ENCODE data around the gene PLEKHG7. TPM values are rescaled to one million over a fixed set of nuclear protein-coding genes. Genes with fewer than 3 reads are reported as not detected.

The PLEKHG7 gene
- total and polyA plus RNA-seq, 2 experiments from 2014 or later: not detected

DNA sequence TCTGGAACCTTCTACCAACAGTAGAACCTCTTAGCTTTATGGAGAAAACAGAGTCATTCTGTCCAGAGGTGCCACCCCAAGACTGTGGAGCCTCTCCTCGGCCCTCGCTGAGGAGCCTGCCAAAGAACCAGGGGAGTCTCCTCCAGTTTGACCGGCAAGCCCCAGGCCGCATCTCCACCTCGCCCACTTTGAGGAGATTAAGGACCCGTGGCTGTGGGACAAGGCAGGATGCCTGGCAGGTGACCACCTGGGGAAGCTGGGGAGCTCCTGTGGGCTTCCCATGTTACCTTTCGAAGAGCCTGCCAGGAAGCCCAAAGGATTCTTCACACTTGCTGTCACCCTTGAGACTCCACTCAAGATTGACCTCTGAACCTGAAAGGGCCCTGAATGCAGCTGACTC lies 3.8 kb downstream of the PLEKHG7 start:
- Histone ChIP-seq H2AFZ (no peak overlapping the region), H3K9me2 (ENCODE audit: insufficient read depth) (0 out of 2 replicates have a peak, but pooled peaks cover 3% of the 10 kb centered on the region), H3K4me1 (ENCODE audit: insufficient read depth) (0 out of 2 replicates have a peak, but pooled peaks cover 8% of the 10 kb centered on the region), H3K4me3 (no peak overlapping the region), H3K27me3 (ENCODE audit: insufficient read depth) (no peaks in the 10 kb centered on the region), H3F3A (replicated peaks; ENCODE audit: low read depth) (no peaks in the 10 kb centered on the region), H3K27ac (ENCODE audit: low read depth) (no peak overlapping the region), H3K4me2 (no peak overlapping the region), H3K79me2 (replicated peaks; ENCODE audit: insufficient read depth) (no peaks in the 10 kb centered on the region), H3K36me3 (ENCODE audit: insufficient read depth) (no peaks in the 10 kb centered on the region), H4K20me1 (replicated peaks; ENCODE audit: insufficient read depth) (no peaks in the 10 kb centered on the region)
- TF ChIP-seq JUNB (IDR thresholded peaks at IDR 0.05; ENCODE audit: unreplicated experiment) (no peak), STAT1 (IDR thresholded peaks at IDR 0.05; ENCODE audit: unreplicated experiment) (no peak), CREB1 (CRISPR knock-in tag; IDR thresholded peaks at IDR 0.05; ENCODE audit: low read depth) (no peak), ZNF331 (CRISPR knock-in tag; IDR thresholded peaks at IDR 0.05; ENCODE audit: low read depth) (no peak), EZH2phosphoT487 (IDR thresholded peaks at IDR 0.05; ENCODE audit: unreplicated experiment) (no peak), EZH2 (IDR thresholded peaks at IDR 0.05; ENCODE audit: low read depth, unreplicated experiment) (no peak), ZNF114 (CRISPR knock-in tag; IDR thresholded peaks at IDR 0.05) (no peak)
- TF ChIP-seq, protein P1, sequence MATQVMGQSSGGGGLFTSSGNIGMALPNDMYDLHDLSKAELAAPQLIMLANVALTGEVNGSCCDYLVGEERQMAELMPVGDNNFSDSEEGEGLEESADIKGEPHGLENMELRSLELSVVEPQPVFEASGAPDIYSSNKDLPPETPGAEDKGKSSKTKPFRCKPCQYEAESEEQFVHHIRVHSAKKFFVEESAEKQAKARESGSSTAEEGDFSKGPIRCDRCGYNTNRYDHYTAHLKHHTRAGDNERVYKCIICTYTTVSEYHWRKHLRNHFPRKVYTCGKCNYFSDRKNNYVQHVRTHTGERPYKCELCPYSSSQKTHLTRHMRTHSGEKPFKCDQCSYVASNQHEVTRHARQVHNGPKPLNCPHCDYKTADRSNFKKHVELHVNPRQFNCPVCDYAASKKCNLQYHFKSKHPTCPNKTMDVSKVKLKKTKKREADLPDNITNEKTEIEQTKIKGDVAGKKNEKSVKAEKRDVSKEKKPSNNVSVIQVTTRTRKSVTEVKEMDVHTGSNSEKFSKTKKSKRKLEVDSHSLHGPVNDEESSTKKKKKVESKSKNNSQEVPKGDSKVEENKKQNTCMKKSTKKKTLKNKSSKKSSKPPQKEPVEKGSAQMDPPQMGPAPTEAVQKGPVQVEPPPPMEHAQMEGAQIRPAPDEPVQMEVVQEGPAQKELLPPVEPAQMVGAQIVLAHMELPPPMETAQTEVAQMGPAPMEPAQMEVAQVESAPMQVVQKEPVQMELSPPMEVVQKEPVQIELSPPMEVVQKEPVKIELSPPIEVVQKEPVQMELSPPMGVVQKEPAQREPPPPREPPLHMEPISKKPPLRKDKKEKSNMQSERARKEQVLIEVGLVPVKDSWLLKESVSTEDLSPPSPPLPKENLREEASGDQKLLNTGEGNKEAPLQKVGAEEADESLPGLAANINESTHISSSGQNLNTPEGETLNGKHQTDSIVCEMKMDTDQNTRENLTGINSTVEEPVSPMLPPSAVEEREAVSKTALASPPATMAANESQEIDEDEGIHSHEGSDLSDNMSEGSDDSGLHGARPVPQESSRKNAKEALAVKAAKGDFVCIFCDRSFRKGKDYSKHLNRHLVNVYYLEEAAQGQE (IDR thresholded peaks at IDR 0.05; ENCODE audit: unreplicated experiment): no peak
- TF ChIP-seq, protein P2, sequence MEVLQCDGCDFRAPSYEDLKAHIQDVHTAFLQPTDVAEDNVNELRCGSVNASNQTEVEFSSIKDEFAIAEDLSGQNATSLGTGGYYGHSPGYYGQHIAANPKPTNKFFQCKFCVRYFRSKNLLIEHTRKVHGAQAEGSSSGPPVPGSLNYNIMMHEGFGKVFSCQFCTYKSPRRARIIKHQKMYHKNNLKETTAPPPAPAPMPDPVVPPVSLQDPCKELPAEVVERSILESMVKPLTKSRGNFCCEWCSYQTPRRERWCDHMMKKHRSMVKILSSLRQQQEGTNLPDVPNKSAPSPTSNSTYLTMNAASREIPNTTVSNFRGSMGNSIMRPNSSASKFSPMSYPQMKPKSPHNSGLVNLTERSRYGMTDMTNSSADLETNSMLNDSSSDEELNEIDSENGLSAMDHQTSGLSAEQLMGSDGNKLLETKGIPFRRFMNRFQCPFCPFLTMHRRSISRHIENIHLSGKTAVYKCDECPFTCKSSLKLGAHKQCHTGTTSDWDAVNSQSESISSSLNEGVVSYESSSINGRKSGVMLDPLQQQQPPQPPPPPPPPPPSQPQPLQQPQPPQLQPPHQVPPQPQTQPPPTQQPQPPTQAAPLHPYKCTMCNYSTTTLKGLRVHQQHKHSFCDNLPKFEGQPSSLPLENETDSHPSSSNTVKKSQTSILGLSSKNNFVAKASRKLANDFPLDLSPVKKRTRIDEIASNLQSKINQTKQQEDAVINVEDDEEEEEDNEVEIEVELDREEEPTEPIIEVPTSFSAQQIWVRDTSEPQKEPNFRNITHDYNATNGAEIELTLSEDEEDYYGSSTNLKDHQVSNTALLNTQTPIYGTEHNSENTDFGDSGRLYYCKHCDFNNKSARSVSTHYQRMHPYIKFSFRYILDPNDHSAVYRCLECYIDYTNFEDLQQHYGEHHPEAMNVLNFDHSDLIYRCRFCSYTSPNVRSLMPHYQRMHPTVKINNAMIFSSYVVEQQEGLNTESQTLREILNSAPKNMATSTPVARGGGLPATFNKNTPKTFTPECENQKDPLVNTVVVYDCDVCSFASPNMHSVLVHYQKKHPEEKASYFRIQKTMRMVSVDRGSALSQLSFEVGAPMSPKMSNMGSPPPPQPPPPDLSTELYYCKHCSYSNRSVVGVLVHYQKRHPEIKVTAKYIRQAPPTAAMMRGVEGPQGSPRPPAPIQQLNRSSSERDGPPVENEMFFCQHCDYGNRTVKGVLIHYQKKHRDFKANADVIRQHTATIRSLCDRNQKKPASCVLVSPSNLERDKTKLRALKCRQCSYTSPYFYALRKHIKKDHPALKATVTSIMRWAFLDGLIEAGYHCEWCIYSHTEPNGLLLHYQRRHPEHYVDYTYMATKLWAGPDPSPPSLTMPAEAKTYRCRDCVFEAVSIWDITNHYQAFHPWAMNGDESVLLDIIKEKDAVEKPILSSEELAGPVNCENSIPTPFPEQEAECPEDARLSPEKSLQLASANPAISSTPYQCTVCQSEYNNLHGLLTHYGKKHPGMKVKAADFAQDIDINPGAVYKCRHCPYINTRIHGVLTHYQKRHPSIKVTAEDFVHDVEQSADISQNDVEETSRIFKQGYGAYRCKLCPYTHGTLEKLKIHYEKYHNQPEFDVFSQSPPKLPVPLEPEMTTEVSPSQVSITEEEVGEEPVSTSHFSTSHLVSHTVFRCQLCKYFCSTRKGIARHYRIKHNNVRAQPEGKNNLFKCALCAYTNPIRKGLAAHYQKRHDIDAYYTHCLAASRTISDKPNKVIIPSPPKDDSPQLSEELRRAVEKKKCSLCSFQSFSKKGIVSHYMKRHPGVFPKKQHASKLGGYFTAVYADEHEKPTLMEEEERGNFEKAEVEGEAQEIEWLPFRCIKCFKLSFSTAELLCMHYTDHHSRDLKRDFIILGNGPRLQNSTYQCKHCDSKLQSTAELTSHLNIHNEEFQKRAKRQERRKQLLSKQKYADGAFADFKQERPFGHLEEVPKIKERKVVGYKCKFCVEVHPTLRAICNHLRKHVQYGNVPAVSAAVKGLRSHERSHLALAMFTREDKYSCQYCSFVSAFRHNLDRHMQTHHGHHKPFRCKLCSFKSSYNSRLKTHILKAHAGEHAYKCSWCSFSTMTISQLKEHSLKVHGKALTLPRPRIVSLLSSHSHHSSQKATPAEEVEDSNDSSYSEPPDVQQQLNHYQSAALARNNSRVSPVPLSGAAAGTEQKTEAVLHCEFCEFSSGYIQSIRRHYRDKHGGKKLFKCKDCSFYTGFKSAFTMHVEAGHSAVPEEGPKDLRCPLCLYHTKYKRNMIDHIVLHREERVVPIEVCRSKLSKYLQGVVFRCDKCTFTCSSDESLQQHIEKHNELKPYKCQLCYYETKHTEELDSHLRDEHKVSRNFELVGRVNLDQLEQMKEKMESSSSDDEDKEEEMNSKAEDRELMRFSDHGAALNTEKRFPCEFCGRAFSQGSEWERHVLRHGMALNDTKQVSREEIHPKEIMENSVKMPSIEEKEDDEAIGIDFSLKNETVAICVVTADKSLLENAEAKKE (CRISPR knock-in tag; IDR thresholded peaks at IDR 0.05): no peak
- TF ChIP-seq, protein P3, sequence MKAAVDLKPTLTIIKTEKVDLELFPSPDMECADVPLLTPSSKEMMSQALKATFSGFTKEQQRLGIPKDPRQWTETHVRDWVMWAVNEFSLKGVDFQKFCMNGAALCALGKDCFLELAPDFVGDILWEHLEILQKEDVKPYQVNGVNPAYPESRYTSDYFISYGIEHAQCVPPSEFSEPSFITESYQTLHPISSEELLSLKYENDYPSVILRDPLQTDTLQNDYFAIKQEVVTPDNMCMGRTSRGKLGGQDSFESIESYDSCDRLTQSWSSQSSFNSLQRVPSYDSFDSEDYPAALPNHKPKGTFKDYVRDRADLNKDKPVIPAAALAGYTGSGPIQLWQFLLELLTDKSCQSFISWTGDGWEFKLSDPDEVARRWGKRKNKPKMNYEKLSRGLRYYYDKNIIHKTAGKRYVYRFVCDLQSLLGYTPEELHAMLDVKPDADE (IDR thresholded peaks at IDR 0.05): no peak
- TF ChIP-seq, protein P4, sequence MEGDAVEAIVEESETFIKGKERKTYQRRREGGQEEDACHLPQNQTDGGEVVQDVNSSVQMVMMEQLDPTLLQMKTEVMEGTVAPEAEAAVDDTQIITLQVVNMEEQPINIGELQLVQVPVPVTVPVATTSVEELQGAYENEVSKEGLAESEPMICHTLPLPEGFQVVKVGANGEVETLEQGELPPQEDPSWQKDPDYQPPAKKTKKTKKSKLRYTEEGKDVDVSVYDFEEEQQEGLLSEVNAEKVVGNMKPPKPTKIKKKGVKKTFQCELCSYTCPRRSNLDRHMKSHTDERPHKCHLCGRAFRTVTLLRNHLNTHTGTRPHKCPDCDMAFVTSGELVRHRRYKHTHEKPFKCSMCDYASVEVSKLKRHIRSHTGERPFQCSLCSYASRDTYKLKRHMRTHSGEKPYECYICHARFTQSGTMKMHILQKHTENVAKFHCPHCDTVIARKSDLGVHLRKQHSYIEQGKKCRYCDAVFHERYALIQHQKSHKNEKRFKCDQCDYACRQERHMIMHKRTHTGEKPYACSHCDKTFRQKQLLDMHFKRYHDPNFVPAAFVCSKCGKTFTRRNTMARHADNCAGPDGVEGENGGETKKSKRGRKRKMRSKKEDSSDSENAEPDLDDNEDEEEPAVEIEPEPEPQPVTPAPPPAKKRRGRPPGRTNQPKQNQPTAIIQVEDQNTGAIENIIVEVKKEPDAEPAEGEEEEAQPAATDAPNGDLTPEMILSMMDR (conservative IDR thresholded peaks at IDR 0.05; ENCODE audit: low read depth in 2 of 2): no peak
- DNase-seq (ENCODE audit: low spot score) (no peak), ATAC-seq (no peak)
- H3K9me3 Mint-ChIP-seq: no peaks in the 10 kb centered on the region
- H3K4me1 Mint-ChIP-seq: peaks cover 11% of the 10 kb centered on the region
- H3K27me3 Mint-ChIP-seq (ENCODE audit: insufficient read depth, low read depth, poor library complexity): no peaks in the 10 kb centered on the region
- H3K4me3 Mint-ChIP-seq: no peak overlapping the region
- H3K36me3 Mint-ChIP-seq (ENCODE audit: low read depth): no peaks in the 10 kb centered on the region
- no peak overlapping the region for H3K27ac Mint-ChIP-seq
